Thoracic aorta (tissue), 2 donors: ENCODE measurements around the gene CPM. TPM values are rescaled to one million over a fixed set of nuclear protein-coding genes. Genes with fewer than 3 reads are reported as not detected.

ENCODE experiments used
- ATAC-seq: fragments of 150-250 bp; one replicate; pipeline ENCODE4 v1.8.0; 2017; ENCODE audit warnings: low read depth; ENCODE audit not compliant: insufficient number of reproducible peaks, low FRiP score
- DNase-seq: peaks from one replicate; pipeline ENCODE4 v3.0.0-alpha.2; 2020; ENCODE audit warnings: low spot score
- H3K27ac ChIP-seq, 2 donors: fragments of 200-600 bp; sonication (generic); 1 replicate in 1 of 2; 2 replicates in 1 of 2; pipeline ENCODE4 v1.5.1; 2016; ENCODE audit warnings: mild to moderate bottlenecking in 2 of 2, moderate library complexity in 2 of 2
- H3K27me3 ChIP-seq: fragments of 200-600 bp; sonication (generic); replicated peaks from 2 replicates; pipeline ENCODE4 v1.6.0; 2016; ENCODE audit warnings: mild to moderate bottlenecking; ENCODE audit not compliant: insufficient read depth
- H3K36me3 ChIP-seq: fragments of 200-600 bp; sonication (generic); one replicate; pipeline ENCODE4 v1.5.1; 2016
- H3K4me1 ChIP-seq, 2 donors: fragments of 200-600 bp; sonication (generic); 1 replicate in 1 of 2; 2 replicates in 1 of 2; pipeline versions ENCODE4 v1.5.1 to v1.6.0; 2016; ENCODE audit warnings: low read depth in 2 of 2, mild to moderate bottlenecking in 1 of 2; ENCODE audit not compliant: control insufficient read depth in 1 of 2
- H3K4me3 ChIP-seq: fragments of 200-600 bp; sonication (generic); 2 replicates; pipeline ENCODE4 v1.5.1; 2016; ENCODE audit warnings: mild to moderate bottlenecking
- H3K9me3 ChIP-seq: fragments of 200-600 bp; sonication (generic); 2 replicates; pipeline ENCODE4 v1.5.1; 2016
- total RNA-seq, 2 donors: library from RNA; depleted of rRNA; stranded (reverse); fragments of >200 nt; gene quantifications; one replicate each; pipeline versions ENCODE4 v1.1.0 to v1.2.3, GENCODE V29; 2016
- TF ChIP-seq, protein P1 (sequence below): fragments of 200-600 bp; sonication (generic); IDR thresholded peaks from one replicate; pipeline ENCODE4 v1.5.1; 2019; ENCODE audit warnings: antibody characterized with exemption

The CPM gene
- total RNA-seq, 2 donors from 2014 or later, result 22.1 to 62.3 TPM

DNA sequence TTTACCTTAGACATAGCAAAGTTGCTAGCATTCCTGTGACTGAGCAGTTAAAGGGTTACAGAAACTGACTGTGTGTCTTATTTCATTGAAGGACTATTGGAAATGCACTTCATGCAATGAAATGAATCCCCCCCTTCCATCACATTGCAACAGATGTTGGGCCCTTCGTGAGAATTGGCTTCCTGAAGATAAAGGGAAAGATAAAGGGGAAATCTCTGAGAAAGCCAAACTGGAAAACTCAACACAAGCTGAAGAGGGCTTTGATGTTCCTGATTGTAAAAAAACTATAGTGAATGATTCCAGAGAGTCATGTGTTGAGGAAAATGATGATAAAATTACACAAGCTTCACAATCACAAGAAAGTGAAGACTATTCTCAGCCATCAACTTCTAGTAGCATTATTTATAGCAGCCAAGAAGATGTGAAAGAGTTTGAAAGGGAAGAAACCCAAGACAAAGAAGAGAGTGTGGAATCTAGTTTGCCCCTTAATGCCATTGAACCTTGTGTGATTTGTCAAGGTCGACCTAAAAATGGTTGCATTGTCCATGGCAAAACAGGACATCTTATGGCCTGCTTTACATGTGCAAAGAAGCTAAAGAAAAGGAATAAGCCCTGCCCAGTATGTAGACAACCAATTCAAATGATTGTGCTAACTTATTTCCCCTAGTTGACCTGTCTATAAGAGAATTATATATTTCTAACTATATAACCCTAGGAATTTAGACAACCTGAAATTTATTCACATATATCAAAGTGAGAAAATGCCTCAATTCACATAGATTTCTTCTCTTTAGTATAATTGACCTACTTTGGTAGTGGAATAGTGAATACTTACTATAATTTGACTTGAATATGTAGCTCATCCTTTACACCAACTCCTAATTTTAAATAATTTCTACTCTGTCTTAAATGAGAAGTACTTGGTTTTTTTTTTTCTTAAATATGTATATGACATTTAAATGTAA is 93.5 kb downstream of the CPM start:
- TF ChIP-seq, protein P1, sequence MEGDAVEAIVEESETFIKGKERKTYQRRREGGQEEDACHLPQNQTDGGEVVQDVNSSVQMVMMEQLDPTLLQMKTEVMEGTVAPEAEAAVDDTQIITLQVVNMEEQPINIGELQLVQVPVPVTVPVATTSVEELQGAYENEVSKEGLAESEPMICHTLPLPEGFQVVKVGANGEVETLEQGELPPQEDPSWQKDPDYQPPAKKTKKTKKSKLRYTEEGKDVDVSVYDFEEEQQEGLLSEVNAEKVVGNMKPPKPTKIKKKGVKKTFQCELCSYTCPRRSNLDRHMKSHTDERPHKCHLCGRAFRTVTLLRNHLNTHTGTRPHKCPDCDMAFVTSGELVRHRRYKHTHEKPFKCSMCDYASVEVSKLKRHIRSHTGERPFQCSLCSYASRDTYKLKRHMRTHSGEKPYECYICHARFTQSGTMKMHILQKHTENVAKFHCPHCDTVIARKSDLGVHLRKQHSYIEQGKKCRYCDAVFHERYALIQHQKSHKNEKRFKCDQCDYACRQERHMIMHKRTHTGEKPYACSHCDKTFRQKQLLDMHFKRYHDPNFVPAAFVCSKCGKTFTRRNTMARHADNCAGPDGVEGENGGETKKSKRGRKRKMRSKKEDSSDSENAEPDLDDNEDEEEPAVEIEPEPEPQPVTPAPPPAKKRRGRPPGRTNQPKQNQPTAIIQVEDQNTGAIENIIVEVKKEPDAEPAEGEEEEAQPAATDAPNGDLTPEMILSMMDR, result no peak
- no peak for ATAC-seq

DNA sequence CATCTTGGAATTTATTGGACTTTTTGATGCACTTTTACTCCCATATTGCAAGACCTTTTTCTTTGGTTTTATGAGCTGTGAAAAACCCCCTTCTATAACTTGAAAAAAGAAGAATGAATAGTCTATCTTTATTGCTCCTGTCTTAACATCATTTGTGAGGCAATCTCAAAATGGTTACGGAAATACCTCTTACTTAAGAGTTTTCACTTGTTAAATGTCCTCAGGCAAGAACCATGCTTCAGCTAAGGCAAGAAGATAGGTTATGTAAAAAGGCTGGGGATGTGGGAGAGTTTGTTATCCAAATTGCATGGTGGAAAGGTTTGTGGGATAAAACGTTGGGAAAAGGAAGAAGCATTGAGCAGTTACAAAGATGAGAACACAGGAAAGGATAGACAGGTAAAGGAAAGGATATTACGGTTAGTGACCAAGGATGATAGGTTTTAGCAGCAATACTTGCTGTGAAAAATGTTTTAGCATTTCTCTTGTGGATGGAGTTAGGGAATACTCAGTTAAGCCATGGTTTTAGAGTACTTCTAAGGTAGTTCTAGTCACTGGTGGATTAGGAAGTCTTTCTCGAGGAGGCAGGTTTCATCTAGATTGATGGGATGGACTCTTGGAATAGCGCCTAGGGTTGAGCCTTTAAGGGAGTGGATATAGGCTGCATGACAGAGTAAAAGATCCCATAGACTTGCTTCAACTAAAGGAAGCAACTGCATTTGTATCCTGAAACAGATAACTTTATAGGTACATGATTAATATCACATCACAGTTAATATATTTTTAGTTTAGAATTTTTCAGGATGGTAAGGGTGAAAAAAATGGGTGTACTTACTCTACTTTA is 94.7 kb downstream of the CPM start:
- no peak for DNase-seq
- H3K4me1 ChIP-seq, result no peaks in the 10 kb centered on the region
- no peak overlapping the region for H3K27ac ChIP-seq
- H3K27me3 ChIP-seq, result no peaks in the 10 kb centered on the region
- peaks cover 42% of the 10 kb centered on the region for H3K36me3 ChIP-seq
- H3K4me3 ChIP-seq, result no peak overlapping the region
- TF ChIP-seq, protein P1, result no peak
- no peaks in the 10 kb centered on the region for H3K9me3 ChIP-seq
- ATAC-seq, result no peak

More for the DNA sequence above, 93.5 kb downstream of the CPM start:
- DNase-seq, result no peak
- Histone ChIP-seq H3K4me3 (no peak overlapping the region), H3K36me3 (peaks cover 42% of the 10 kb centered on the region), H3K27ac (no peak overlapping the region), H3K27me3 (no peaks in the 10 kb centered on the region), H3K9me3 (no peaks in the 10 kb centered on the region), H3K4me1 (no peaks in the 10 kb centered on the region)

DNA sequence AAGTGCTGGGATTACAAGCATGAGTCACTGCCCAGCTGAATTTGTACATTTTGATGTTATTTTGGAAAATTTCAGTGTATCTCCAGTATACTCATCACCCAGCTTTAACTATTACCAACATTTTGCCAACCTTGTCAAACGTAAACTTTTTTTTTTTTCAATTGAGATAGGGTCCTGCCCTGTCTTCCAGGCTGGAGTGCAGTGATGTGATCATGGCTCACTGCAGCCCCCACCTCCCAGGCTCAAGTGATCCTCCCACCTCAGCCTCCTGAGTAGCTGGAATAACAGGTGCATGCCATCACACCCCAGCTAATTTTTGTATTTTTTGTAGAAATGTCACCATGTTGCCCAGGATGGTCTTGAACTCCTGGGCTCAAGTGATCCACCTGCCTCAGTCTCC is 95.8 kb downstream of the CPM start:
- no peak overlapping the region for H3K27ac ChIP-seq
- TF ChIP-seq, protein P1, result no peak
- peaks cover 38% of the 10 kb centered on the region for H3K36me3 ChIP-seq
- H3K4me1 ChIP-seq, result no peaks in the 10 kb centered on the region
- H3K27me3 ChIP-seq, result no peaks in the 10 kb centered on the region
- ATAC-seq (no peak), DNase-seq (no peak)
- no peaks in the 10 kb centered on the region for H3K9me3 ChIP-seq
- no peak overlapping the region for H3K4me3 ChIP-seq

DNA sequence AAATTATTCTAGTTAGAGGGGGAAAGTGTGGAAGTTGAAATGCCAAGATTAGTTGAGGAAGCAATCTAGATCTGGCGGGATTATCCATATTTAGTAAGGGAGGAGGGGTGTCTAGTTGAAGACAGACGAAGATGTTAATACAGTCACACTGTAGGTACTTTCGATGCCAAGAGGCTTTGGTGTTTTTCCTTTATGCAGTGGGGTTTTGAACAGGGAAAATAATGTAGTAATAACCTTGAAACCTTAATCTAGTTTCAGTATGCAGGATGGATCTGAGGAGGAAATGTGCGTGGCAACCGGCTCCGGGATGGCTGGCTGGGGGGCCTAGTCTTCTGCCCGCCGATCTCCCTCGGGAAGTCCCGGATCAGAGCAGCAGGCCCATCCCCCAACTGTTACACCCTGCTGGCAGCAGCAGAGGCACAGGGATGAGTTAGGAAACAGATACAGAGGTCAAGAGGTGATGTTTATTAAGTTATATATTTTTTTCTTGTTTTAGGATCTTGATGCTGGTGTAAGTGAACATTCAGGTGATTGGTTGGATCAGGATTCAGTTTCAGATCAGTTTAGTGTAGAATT is 97.5 kb downstream of the CPM start:
- Histone ChIP-seq H3K9me3 (no peaks in the 10 kb centered on the region), H3K36me3 (peaks cover 30% of the 10 kb centered on the region), H3K4me3 (no peak overlapping the region), H3K27ac (peak overlapping the region in 1 of 2 donors; percentile 39), H3K4me1 (no peaks in the 10 kb centered on the region), H3K27me3 (no peaks in the 10 kb centered on the region)
- DNase-seq, result no peak
- TF ChIP-seq, protein P1, result no peak
- ATAC-seq, result no peak

DNA sequence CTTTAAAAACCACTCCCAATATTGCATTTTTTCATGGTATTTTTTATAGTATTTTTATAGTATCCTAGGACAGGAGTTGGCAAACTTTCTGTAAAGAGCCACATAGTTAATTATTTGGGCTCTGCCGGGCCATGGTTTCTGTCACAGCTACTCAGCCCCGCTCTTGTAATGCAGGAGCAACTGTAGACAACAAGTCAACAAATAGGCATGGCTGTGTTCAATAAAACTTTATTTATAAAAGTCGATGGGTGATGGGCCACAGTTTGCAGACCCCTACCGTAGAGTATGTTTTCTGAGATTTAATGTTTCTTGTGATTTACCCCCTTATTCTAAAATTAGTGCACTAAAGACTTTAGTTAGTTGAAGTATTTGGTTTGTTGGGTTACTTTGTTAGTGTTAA is 99.5 kb downstream of the CPM start:
- TF ChIP-seq, protein P1, result no peak
- Histone ChIP-seq H3K9me3 (no peaks in the 10 kb centered on the region), H3K4me1 (no peaks in the 10 kb centered on the region), H3K36me3 (peaks cover 21% of the 10 kb centered on the region), H3K27me3 (no peaks in the 10 kb centered on the region), H3K4me3 (no peak overlapping the region), H3K27ac (no peak overlapping the region)
- DNase-seq (no peak), ATAC-seq (no peak)
